NCI-H774 (cell line): Measurements from ENCODE around the gene HS6ST2.
"Not testable (repeated sequence)": the region's sequence is repeated elsewhere in the genome, so short reads cannot be mapped to it uniquely, and the experiment has no call there.

Source experiments
- DNase-seq: peaks from one replicate; lab custom pipeline; 2025; lab: John Stamatoyannopoulos, UW

HS6ST2 gene

DNA sequence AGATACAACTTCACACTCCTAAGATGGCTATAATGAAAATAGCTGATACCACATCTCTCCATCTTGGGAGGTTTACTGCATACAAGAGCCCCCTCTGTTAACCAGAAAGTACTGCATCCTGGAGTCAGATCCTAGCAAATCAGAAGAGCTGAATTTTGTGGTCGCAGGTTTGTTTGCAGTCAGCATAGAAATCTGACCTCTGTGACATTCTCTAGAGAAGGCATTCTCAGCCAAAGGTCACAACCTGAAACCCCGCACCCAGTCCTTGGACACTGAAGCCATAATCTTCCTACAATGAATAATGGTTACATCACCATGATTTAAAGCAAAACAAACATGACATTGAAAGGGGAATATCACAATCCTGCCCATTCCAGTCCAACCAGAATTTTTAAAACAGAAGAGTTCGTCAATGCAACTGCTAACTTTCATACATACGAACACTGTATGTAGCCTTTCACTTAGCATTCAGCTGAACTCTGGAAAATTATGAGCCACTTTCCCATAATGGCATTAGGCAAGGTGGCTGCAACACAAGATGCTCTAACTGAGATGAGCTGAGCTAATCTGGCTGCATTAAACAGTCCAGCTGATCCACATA, 17.6 kb downstream of the HS6ST2 start:
- no peak for DNase-seq

DNA sequence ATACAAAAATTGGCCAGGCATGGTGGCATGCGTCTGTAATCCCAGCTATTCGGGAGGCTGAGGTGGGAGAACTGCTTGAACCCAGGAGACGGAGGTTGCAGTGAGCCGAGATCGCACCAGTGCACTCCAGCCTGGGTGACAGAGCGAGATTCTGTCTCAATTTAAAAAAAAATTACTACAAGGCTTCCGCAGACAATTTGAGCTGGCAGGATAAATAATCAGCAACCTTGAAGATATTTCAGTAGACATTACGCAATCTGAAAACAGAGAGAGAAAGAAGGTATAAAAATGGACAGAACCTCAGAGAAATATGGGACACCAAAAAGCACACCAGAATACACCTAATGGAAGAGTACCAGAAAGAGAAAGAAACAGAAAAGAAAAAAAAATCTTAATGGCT, 25.3 kb downstream of the HS6ST2 start:
- no peak for DNase-seq

DNA sequence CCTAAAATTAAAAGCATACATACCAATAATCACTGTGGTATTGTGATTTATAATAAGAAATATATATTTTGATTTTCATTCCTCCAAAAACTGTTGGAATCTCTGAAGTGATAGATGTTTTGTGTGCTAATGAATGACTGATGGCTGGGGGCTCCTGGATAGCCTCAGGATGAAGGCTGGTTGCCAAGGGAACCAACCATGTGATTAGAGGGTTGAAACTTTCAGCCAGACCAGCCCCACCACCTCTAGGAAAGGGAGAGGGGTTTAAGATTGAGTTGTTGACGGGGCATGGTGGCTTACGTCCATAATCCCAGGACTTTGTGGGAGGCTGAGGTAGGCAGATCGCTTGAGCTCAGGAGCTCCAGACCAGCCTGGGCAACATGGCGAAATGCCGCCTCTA, 34.0 kb downstream of the HS6ST2 start:
- no peak for DNase-seq

DNA sequence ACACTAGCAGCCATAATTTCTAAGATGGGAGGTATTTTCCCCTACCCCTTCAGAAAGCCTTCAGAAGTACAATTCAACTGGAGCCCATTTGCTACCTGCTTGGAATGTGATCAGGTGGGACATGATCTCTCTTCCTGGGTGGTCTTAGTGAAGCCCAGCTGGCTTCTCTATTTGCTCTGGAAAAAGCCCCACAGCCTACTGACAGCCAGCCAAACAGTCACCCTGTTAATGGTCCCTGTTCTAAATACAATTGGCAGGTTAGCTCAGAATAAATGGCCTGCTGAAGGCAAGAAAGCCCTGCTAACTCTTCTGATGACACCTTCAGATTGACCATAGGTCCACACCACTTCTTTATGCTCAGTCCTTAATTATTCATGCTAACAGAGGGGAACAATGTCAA, 39.9 kb downstream of the HS6ST2 start:
- DNase-seq = no peak

DNA sequence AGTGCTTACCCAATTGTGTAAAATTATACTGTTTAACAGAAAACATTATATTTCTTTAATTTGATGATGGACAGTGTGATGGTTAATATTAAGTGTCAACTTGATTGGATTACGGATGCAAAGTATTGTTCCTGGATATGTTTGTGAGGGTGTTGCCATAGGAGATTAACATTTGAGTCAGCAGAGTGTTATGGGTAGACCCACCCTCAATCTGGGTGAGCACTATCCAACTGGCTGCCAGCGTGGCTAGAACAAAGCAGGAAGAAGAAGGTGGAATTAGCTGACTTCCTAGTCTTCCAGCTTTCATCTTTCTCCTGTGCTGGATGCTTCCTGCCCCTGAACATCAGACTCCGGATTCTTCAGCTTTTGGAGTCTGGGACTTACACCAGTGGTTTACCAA, 42.1 kb downstream of the HS6ST2 start:
- DNase-seq = no peak

DNA sequence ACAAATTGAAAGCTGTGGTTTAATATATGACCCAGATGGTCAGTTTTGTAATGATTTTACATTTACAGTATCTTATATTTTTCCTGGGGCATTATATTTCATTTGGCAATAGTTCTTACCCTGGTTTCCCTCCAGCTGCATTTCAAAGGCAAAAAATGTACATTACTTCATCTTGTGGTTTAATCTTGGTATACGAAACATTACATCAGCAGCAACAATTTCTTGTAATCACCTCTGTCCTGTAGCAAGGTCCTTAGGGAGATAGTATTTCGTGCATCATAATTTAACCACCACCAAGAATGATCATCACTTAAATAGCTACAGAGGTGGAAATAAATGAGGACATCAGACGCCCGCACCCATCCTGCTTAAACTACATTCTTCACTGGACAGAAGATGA, 48.8 kb downstream of the HS6ST2 start:
- DNase-seq = no peak

DNA sequence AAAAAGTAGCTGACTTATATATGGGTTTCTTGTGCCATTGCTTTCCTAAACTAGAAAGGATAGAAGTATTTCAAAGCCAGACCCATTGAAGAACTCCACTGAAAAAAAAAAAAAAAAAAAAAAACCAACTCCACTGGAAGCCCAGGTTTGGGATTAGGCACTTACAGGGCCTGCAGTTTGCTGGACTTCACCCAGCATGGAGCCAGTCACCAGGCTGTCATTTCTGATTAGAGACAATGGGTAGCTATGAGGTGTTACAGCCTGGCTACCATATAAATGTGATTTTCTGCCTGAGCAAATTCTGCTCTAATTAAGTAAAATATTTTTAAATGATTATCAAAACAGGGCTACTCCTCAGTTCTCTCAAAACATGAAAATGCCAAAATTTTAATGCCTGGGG, 49.5 kb downstream of the HS6ST2 start:
- no peak for DNase-seq

DNA sequence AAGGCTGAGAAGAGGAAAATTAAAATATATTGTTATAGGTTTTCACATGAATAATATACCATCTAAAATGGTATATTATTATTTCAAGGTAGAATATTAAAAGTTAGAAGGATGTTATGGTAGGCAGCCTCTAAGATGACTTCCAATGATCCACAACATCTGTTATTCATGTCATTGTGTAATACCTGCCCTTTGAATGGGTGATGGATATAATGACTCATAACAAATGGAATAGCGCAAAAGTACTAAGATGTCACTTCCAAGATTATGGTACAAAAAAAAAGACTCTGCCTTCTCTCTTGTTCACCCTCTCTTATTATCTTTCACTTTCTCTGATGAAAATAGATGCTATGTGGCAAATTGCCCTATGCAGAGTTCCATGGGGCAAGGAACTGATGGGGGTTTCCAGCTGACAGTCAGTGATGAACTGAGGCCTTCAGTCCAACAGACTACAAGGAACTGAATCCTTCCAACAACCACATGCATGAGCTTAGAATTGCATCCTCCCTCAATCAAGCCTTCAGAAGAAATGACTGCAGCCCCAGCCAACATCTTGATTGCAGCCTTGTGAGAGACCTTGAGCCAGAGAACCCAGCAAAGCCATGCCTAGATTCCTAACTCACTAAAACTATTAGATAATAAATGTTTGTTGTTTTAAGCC, 57.7 kb downstream of the HS6ST2 start:
- DNase-seq = no peak

DNA sequence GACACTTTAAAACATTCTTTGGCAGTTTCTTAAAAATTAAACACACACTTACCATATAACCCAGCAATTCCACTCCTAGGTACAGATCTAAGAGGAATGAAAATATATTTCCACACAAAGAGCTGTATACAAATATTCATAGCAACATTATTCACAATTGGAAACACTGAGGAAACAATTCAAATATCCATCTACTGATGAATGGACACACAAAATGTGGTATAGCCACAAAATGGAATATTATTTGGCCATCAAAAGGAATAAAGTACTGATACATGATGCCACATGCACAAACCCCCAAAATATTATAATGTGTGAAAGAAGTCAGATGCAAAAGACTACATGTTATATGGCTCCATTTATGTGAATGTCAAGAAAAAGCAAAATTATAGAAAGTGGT, 70.9 kb downstream of the HS6ST2 start:
- no peak for DNase-seq

DNA sequence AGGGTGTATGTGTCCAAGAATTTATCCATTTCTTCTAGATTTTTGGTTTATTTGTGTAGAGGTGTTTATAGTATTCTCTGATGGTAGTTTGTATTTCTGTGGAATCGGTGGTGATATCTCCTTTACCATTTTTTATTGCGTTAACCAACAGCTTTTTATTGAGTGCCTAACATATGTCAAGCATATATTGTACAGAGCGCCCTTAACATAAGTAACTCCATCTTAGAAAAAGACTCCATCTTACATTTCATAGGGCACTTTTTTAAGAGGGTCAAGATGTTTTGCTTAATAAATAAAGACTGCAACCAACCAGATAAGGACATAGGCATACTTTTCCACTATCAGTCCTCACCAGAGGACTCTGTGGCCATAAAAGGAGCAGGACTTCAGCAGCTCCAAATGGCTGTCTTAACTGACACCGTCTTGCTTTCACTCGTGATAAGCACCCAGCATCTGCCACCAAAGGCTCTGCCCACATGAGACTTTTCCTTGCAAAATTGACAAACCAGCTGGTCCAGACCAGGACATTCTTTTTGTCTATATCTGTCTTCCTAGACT, 75.0 kb downstream of the HS6ST2 start:
- no peak for DNase-seq

DNA sequence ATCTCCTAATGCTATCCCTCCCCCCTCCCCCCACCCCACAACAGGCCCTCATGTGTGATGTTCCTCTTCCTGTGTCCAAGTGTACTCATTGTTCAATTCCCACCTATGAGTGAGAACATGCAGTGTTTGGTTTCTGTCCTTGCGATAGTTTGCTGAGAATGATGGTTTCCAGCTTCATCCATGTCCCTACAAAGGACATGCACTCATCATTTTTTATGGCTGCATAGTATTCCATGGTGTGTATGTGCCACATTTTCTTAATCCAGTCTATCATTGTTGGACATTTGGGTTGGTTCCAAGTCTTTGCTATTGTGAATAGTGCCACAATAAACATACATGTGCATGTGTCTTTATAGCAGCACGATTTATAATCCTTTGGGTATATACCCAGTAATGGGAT, 77.7 kb downstream of the HS6ST2 start:
- DNase-seq = not testable (repeated sequence)

DNA sequence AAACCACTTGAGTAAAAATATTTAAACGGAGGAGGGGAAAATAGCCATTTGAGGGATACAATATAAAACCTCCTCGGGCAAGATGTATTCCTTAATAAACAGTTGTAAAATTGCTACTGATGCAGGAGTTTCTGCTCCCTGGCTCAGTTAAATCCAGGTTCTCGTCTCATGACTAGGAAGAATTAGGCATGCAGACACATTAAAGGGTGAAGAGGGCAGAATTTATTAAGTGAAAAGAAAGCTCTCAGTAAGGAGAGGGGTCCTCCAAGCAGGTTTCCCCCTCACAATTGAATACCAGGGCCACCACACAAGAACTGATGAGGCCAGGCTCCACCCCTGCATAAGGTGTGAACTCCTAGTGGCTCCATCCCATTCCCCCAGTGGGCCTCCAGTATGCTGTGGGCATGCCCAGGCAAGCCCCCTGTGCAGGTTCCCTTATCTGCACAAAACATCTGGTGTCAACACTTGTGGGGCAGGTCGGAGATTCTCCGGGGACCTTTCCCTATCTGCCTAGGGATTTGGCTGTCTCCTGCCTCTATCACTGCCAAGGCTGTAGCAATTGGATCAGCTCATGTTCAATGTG, 80.4 kb downstream of the HS6ST2 start:
- DNase-seq = no peak

DNA sequence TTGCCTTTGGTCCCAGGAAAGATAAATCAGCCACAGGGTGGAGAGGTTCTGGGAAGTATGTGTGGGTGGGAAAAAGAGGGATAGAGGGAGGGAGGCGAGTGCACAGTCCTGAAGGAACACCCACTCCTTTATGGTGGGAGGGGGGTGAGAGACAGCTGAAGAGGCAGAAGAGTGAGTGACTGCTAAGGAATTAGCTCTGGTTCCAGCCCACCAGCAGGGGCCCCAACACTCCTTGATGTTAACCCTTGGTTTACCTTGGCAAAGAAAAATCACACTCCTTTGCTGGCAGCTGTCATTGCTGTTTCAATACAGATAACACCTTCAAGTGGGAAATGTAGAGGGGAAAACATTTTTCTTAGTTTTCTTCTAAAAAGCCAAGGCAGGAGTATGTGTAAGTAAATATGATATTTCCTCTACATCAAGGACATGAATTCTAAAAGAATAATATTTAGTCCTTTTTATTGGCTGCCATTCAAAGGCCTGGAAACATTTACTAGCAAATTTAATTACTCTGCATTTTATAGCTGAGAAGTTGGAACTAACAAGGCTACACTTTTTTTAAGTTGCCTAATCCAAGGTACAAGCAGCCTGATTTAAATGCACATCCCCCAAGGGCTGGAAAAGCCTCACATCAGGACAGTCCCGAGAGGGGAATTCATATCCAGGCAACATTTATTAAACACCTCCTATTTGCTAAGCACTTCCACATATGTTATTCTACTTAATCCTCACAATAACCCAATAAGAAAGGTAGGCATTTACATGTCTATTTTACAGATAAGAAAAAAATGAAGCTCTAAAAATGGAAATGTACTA, 81.7 kb downstream of the HS6ST2 start:
- DNase-seq = no peak

DNA sequence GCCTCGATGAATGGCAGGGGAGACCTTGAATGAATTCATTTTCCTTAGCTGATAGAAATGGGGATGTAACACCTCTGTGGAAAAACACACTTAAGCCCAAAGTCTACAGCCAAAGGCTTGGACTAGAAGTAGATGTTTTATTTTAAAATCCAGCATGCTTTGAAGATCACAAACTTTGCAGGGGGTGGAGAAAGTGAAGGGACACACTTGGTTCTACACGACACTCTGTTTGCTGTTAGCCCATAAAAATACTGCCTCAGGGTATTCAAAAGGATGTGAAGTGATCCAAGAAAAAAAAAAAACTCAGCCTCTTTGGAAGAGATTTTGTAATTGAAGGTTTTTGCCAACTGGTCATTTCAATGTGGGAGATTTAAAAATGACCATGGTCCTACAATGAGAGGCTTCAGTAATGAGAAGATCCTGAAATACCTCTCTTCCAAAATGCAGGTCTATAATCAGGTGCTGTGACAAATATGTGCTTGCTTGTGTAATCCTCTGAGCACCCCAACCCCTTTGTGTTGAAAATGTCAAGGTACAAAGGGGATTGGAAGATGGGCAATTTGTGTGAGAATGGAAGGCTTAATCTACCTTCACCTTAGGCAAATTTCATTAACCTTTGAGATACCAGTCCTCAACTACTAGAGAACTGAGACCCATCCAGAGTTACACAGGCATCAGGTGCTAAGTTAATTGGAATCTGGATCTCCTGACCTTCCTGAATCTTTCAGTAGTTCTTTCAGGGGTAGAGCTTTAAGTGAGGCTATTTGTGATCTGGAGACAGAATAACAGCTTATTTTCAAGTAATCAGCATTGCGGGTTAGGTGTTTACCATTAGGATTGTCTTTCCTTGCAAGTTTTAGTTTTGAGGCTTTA, 82.5 kb downstream of the HS6ST2 start:
- no peak for DNase-seq

DNA sequence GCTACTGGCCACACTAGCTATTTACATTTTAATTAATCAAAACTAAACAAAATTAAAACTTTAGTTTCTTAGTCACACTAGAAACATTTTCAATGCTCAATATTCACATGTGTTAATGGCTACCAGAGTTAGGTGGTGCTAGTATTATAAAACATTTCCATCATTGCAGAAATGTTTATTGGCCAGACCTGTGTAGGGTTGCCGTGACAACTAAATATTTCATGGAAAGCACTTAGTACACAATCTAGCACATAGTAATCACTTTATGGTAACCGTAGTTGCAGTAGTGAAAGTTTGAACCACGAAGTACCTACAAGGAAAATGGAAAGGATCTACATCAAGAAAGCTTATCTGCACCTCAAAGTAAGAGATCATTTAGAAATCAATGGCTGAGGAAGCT, 95.9 kb downstream of the HS6ST2 start:
- no peak for DNase-seq

DNA sequence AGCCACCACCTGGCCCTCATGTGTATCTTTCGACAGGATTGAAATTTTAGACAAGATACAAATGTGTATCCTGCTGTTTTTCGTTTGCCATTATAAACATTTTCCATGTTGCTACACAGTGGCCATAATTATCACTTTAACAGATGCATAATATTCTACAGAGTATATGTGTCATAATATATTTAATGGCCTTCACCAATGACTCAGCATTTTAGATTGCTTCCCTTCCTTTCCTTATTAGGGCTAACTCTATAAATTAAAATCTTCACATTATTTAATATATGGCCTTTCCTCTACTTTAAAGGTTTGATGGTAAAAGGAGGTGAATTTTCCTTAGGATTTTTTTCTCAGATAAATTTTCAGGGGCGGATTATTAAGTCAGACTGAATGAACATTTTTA, 97.4 kb downstream of the HS6ST2 start:
- DNase-seq = no peak

DNA sequence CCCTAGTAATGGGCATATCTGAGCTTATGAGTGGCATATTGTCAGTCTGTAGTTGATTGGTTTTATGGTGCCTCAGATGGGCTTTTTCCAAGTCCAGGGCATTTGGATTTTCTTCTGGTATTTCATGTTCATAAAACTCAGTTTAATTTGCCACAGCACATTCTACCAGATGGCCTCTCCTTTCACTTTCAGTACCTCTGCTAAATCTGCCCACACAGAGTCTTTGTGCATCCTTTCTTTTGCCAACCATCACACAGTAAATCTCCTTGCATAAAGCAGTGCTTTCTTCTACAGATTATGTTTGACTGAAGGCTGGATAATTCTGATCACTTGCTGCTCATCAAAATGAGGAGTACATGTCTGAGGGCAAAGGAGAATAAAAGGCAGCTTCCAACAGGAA, 98.2 kb downstream of the HS6ST2 start:
- DNase-seq = no peak

DNA sequence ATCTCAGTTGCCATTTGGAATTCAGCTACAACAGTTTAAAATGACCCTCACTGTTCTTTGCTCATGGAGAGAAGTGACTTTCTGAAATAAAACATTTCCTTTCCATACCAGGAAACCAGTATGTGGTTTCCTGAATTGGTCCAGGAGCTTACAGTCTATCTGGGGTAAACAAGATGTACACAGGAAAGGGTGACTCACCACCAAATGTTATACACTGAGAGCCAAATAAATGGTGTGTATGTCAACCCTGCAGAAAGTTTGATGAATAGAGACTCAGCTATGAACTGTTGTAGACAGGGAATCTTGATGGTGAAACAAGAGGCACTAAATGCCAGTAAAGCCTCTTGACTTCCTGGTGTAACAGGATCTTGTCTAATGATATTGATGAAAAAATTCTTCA, 100.4 kb downstream of the HS6ST2 start:
- no peak for DNase-seq

DNA sequence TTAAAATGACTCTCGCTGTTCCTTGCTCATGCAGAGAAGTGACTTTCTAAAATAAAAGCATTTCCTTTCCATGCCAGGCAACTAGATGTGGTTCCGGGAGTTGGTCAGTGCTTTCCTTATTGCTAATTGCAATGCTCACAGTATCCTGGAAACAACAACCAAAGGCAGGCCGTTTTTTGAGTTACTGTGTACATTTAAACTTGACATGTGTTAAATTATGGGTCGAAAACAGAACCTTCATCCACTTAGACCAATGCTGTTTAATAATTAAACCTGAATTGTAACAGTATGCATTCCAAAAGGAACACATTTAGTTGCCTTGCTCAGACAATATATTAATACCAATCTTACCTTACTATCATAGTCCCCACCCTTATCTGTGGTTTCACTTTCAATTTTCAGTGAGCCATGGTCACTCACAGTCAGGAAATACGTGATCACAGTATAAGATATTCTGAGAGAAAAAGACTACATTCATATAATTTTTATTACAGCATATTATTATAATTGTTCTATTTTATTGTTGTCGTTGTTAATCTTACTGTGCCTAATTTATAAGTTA, 102.6 kb downstream of the HS6ST2 start:
- DNase-seq = no peak

DNA sequence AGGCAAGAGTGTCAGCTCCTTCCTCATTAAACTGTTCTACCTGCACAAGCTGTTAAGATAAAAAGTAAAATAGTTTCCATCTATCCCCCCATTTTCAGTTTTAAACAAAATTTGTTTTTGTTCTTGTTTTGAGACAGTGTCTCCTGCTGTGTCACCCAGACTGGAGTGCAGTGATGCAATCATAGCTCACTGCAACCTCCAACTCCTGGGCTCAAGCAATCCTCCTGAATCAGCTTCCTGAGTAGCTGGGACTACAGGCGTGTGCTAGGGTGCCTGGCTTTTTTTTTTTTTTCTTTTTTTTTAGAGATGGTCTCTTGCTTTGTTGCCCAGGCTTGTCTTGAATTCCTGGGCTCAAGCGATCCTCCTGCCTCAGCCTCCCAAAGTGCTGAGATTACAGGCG, 105.4 kb downstream of the HS6ST2 start:
- no peak for DNase-seq

DNA sequence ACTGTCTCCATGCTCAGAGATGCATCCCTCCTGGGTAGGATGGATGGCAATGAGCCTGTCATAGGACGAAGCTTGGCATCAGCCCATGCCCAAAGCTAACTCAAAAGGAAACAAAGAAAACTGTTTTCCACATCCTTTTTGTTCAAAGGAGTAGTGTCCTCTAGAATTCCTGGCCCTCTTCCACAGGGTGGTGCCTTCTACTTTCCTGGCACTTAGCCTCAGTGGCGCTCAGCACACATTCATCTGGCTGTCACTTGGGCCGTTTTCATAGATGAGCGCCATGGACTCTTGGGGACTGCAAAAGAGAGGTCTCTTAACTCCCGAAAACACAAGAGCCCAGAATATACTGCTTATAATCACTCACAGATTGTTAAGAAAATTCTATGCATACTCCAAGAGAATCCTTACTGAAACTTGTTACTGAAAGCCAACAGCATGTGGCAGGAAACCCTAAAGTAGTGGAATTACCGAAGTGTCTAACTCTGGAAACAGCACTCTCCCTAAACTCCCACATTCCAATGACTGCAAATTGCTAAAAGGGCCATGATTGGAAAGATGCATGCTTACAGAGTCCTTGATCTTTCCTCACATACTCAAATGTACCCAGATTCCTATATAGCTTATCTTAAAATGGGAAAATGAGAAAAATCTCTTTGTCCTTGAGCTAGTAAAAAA, 110.0 kb downstream of the HS6ST2 start:
- DNase-seq = no peak
